ENCODE results near the gene CPEB1. TPM values are rescaled to one million over a fixed set of nuclear protein-coding genes. Genes with fewer than 3 reads are reported as not detected.

CPEB1 gene
- total RNA-seq, 2 experiments from 2014 or later, result 1.2 to 1.6 TPM

- H3K4me1 Mint-ChIP-seq (ENCODE audit: low read depth), result no peaks in the 10 kb centered on the region
- H3K4me3 Mint-ChIP-seq, result no peak overlapping the region
- intact Hi-C loops (cut with micrococcal nuclease), result no loop called here
- no peaks in the 10 kb centered on the region for H3K9me3 Mint-ChIP-seq
- no peaks in the 10 kb centered on the region for H3K36me3 Mint-ChIP-seq (ENCODE audit: low read depth)
- POLR2A ChIA-PET, result interaction anchor here (1.2 kb wide), 1 partner anchor 18 kb away, joined by 4 read pairs; no protein-coding TSS in a partner anchor
- no peak for DNase-seq
- CTCF ChIA-PET, result no interaction called here
- no peaks in the 10 kb centered on the region for H3K27me3 Mint-ChIP-seq
- no peak for ATAC-seq
- H3K27ac Mint-ChIP-seq, result no peak overlapping the region
- no peak for TF ChIP-seq CTCF (IDR thresholded peaks at IDR 0.05)
Observed at GRCh38 chr15:82553846-82554245, 93.3 kb downstream of the CPEB1 start.

GRCh38 chr15:82552861-82553260 lies 94.3 kb downstream of the CPEB1 start:
- ChIA-PET CTCF (no interaction called here), POLR2A (interaction anchor here (1.0 to 1.2 kb wide), 2 partner anchors 11 to 17 kb away, joined by 4 to 5 read pairs; no protein-coding TSS in a partner anchor)
- intact Hi-C loops (cut with micrococcal nuclease), result no loop called here
- no peak overlapping the region for H3K4me3 Mint-ChIP-seq
- no peaks in the 10 kb centered on the region for H3K9me3 Mint-ChIP-seq
- no peak overlapping the region for H3K27ac Mint-ChIP-seq
- DNase-seq (no peak), ATAC-seq (no peak)
- TF ChIP-seq CTCF (IDR thresholded peaks at IDR 0.05), result no peak
- H3K27me3 Mint-ChIP-seq, result no peaks in the 10 kb centered on the region
- H3K4me1 Mint-ChIP-seq (ENCODE audit: low read depth), result peaks cover 5% of the 10 kb centered on the region
- H3K36me3 Mint-ChIP-seq (ENCODE audit: low read depth), result no peaks in the 10 kb centered on the region

GRCh38 chr15:82551646-82552247 lies 95.4 kb downstream of the CPEB1 start:
- H3K4me3 Mint-ChIP-seq, result no peak overlapping the region
- CTCF ChIA-PET, result no interaction called here
- no peak for TF ChIP-seq CTCF (IDR thresholded peaks at IDR 0.05)

GRCh38 chr15:82549199-82549665 lies 97.9 kb downstream of the CPEB1 start:
- Mint-ChIP-seq H3K4me1 (ENCODE audit: low read depth) (peaks cover 5% of the 10 kb centered on the region), H3K9me3 (no peaks in the 10 kb centered on the region), H3K27ac (no peak overlapping the region), H3K36me3 (ENCODE audit: low read depth) (no peaks in the 10 kb centered on the region), H3K4me3 (no peak overlapping the region), H3K27me3 (no peaks in the 10 kb centered on the region)
- ChIA-PET CTCF (interaction anchor here (2.7 kb wide), 1 partner anchor 18 kb away, joined by 11 read pairs; no protein-coding TSS in a partner anchor), POLR2A (no interaction called here)
- TF ChIP-seq CTCF (IDR thresholded peaks at IDR 0.05), result no peak
- ATAC-seq, result no peak
- intact Hi-C loops (cut with micrococcal nuclease), result no loop called here
- DNase-seq, result no peak

More at GRCh38 chr15:82551646-82552247, 95.4 kb downstream of the CPEB1 start:
- Mint-ChIP-seq H3K27me3 (no peaks in the 10 kb centered on the region), H3K36me3 (ENCODE audit: low read depth) (no peaks in the 10 kb centered on the region), H3K27ac (no peak overlapping the region), H3K4me1 (ENCODE audit: low read depth) (peaks cover 5% of the 10 kb centered on the region), H3K9me3 (no peaks in the 10 kb centered on the region)
- DNase-seq (no peak), ATAC-seq (no peak)
- intact Hi-C loops (cut with micrococcal nuclease), result no loop called here
- POLR2A ChIA-PET, result no interaction called here

- intact Hi-C loops (cut with micrococcal nuclease), result no loop called here
- ATAC-seq, result peak; percentile 80
- CTCF ChIA-PET, result interaction anchor here (2.7 kb wide), 1 partner anchor 18 kb away, joined by 11 read pairs; no protein-coding TSS in a partner anchor
- DNase-seq, result peak; percentile 62
- TF ChIP-seq CTCF (IDR thresholded peaks at IDR 0.05), result no peak
- no peaks in the 10 kb centered on the region for H3K36me3 Mint-ChIP-seq (ENCODE audit: low read depth)
- POLR2A ChIA-PET, result no interaction called here
- no peaks in the 10 kb centered on the region for H3K9me3 Mint-ChIP-seq
- no peak overlapping the region for H3K27ac Mint-ChIP-seq
- no peak overlapping the region for H3K4me3 Mint-ChIP-seq
- H3K4me1 Mint-ChIP-seq (ENCODE audit: low read depth), result peaks cover 5% of the 10 kb centered on the region
- no peaks in the 10 kb centered on the region for H3K27me3 Mint-ChIP-seq
Observed at GRCh38 chr15:82548700-82549099, 98.5 kb downstream of the CPEB1 start.

Data from activated CD8-positive, alpha-beta T cell treated with anti-CD3 and anti-CD28 coated beads for 36 hours (primary cell).